ENCODE results near the gene SLC38A3.
A peak's percentile ranks its signal among the peaks of the same experiment; 100 is the strongest.

The SLC38A3 gene

DNA sequence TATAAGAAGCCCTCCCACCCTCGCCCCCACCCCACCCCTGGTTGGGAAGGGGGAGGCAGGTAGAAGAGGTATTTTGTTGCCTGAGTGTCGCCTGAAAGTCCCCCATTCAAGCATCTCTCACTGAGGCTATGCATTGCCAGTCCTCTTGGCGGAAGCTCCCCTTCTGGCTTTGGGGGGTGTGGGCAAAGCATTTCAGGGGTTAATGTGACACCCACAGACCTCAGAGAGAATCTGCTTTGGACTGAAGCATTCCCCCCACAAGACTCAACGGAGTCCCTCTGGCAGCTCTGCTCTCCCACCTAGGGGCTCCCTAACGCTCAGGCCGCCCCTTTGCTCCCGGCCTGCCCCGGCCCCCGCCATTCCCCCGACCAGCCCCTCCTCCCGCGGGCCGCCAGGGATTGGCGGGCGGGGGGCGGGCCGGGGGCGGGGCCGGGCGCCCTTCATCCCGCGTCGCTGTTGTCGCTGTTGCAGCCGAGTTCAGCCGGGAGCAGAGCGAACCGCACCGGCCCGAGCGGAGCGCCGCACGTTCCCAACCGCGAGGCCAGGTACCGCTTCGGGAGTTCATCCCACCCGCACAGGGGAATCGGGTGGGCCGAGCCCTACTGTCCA is at the start of gene SLC38A3:
SLC38A3 (plus strand) TSS at position 468 of the 609 bp plus-strand sequence. CDS start 8,929 bp downstream, outside the sequence.
- no peaks in the 10 kb centered on the region for H3K36me3 Mint-ChIP-seq
- H3K4me1 Mint-ChIP-seq = no peaks in the 10 kb centered on the region
- DNase-seq (ENCODE audit: low spot score in 2 of 2) (no peak), ATAC-seq (peak; percentile 17)
- H3K9me3 Mint-ChIP-seq = no peaks in the 10 kb centered on the region
- no peak within 1 kb of the TSS for H3K27ac Mint-ChIP-seq
- H3K4me3 Mint-ChIP-seq = peak within 1 kb of the TSS; percentile 36

DNA sequence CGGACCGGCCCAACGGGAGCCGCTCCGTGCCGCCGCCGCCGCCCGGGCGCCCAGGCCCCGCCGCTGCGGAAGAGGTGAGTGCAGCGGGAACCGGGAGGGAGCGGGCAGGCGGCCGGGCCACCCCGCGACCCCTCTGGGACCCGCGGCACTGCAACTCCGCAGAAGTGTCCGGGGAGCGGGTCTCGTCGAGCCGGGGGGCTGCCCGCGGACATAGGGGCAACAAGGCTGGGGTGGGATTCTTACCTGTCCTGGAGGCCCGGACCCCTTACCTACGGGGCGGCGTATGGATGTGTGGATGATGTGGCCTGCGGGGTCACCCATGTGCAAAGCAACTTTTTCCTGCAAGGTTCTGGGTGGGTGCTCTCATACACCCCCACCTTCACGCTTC is 49.6 kb upstream of the SLC38A3 start:
- ATAC-seq (no peak), DNase-seq (ENCODE audit: low spot score in 2 of 2) (no peak)
- Mint-ChIP-seq H3K9me3 (no peaks in the 10 kb centered on the region), H3K4me1 (peaks cover 17% of the 10 kb centered on the region), H3K4me3 (peak overlapping the region; percentile 67), H3K36me3 (no peaks in the 10 kb centered on the region), H3K27ac (no peak overlapping the region)

DNA sequence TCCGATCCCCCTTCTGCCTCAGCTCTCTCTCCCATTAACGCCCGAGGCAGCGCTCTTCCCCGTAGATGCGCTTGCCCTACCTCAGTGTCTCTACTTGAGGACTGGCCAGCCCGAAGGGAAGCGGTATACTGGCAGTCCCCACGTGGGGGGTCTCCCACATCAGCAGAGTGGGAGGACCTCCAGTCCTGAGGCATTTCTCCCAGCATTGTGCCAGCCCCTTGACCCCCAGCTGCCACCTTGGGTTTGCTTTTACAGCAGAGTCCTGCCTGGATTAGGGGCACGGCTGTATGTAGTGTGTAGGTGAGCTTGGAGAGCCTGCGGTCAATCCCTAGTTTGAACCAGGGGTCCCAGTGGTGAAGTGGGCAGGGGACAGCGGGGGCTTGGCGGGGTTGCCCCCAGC is 49.2 kb upstream of the SLC38A3 start:
- Mint-ChIP-seq H3K9me3 (no peaks in the 10 kb centered on the region), H3K4me3 (peak overlapping the region; percentile 67), H3K36me3 (no peaks in the 10 kb centered on the region), H3K27ac (no peak overlapping the region), H3K4me1 (peaks cover 17% of the 10 kb centered on the region)
- DNase-seq (ENCODE audit: low spot score in 2 of 2) (no peak), ATAC-seq (no peak)

DNA sequence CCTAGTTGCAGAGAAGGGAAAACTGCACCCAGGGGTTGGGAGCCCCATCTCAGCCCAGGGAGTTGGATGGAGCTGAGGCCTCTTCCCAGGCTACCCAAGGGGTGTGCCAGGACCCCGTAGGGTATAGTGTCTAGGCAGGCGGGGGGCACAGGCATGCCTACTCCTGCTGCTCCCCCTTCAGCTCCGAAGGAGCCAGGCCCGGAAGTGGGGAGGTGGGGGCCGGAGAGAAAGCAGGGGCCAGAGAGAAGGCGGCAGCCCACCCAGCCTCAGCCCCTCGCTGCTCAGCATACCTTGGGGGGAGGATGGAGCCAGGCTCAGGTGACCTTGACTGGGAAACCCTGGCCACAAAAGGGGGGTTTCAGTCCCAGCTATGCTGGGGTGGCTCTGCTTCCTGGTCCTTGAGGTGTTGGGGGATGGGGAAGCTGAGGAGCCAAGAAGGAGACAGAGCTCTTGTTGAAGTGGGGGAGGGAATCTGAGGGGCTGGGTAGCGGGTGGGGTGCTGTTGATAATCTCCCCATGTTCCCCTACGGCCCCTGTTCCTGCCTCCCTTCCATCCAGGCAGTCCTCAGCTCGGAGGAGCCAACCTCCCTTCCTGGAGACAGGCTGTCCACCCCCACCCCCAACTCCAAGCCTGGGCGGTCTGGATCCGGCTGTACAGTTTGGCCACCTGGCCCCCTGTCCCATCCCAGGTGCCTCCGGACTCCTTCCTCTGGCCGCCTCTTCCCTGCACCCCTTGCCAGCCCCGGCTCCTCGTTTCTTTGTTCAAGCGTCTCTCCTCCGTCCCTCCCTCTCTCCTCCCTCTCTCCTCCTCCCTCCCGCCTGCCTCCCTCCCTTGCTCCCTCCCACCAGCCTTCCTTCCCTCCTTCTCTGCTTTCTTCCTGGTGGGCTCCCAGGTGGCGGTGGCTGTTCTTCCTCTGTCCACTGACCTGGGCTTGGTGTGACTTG is 48.2 kb upstream of the SLC38A3 start:
- H3K4me3 Mint-ChIP-seq = no peak overlapping the region
- no peak for ATAC-seq
- no peaks in the 10 kb centered on the region for H3K36me3 Mint-ChIP-seq
- no peaks in the 10 kb centered on the region for H3K9me3 Mint-ChIP-seq
- DNase-seq (ENCODE audit: low spot score in 2 of 2) = no peak
- peaks cover 17% of the 10 kb centered on the region for H3K4me1 Mint-ChIP-seq
- no peak overlapping the region for H3K27ac Mint-ChIP-seq

DNA sequence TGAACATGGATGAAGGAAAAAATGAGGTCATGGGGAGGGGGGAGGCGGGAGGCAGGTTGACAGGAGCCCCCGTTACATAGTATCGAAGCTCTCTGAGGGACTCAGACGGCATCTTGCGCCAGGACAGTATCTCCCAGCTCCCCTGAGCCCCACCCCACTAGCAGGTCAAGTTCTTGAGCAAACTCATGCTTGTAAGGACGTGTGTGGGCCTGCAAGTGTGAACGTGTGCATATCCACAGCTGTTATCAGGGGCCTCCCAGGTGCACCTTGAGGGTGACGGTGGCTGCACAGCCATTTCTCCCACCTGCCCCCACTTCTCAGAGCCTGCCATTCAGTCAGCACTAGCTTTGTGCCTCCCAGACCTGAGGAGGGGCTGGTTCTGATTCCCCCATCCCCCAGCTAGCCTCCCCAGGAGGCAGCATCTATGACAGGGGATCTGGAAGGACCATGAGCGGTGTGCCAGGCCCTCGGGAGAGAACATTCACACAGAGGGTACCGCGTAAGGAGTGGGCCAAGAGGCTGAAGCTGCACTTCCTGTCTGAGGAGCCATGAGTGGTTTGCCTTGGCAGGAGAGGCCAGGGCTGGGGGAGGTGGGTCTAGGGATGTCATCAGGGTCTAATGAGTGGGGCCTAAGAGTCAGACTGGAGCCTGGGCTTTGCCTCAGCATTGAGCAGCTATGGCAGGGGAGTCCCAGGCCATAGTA is 47.1 kb upstream of the SLC38A3 start:
- Mint-ChIP-seq H3K36me3 (no peaks in the 10 kb centered on the region), H3K4me1 (peaks cover 17% of the 10 kb centered on the region), H3K4me3 (no peak overlapping the region), H3K27ac (no peak overlapping the region), H3K9me3 (no peaks in the 10 kb centered on the region)
- ATAC-seq (no peak), DNase-seq (ENCODE audit: low spot score in 2 of 2) (no peak)

DNA sequence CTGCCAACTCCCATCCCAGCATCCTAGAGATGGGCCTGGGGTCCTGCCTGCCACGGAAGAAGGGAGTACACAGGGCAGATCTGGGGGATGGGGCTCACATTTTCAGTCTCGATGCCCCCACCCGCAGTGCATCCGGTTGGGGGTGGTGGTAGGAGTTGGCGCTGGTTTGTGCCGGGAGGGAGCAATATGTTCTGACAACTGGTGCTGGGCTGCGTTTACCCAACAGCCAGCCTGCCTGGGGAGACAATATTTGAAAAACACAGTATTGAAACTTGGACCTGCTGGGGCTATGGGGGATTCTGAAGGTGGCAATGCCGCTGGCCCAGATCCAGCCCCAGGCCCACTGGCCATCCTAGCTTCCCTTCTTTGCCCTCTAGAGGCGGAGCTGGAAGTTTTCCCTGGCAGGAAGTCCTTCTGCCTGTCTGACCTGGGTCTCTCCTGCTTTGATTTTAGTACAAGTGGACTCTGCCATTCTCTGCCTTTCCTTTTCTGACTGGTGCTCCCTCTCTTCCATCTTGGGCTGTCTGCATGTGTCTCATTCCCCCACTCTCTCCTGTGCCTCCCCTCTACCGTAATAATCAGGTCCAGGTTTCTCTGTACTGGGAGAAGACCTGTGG is 46.4 kb upstream of the SLC38A3 start:
- Mint-ChIP-seq H3K27ac (no peak overlapping the region), H3K36me3 (no peaks in the 10 kb centered on the region), H3K4me1 (peaks cover 17% of the 10 kb centered on the region), H3K4me3 (no peak overlapping the region), H3K9me3 (no peaks in the 10 kb centered on the region)
- DNase-seq (ENCODE audit: low spot score in 2 of 2) = no peak
- no peak for ATAC-seq

DNA sequence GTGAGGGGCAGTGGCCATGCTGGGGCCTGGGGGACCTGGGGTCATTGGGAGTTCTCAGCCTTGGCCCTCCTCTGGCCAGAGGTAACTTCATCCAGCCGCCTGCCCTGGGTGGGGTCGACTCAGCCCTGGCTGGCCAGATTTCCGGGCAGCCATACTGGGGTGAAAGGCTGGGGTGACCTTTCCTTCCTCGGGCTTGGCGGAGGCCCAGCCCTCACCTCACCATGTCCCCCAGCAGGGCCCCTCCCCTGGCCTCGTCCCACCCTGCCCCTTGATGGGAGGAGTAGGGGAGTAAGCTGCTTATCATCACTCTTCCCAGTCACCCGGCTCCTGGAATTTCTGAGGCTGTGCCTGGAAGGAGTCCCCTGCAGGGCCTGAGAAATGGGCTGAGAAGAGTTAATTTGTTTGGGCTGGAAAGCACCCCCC is 44.5 kb upstream of the SLC38A3 start:
- Mint-ChIP-seq H3K4me3 (no peak overlapping the region), H3K9me3 (no peaks in the 10 kb centered on the region), H3K4me1 (peaks cover 10% of the 10 kb centered on the region), H3K27ac (no peak overlapping the region), H3K36me3 (no peaks in the 10 kb centered on the region)
- no peak for DNase-seq (ENCODE audit: low spot score in 2 of 2)
- ATAC-seq = no peak

DNA sequence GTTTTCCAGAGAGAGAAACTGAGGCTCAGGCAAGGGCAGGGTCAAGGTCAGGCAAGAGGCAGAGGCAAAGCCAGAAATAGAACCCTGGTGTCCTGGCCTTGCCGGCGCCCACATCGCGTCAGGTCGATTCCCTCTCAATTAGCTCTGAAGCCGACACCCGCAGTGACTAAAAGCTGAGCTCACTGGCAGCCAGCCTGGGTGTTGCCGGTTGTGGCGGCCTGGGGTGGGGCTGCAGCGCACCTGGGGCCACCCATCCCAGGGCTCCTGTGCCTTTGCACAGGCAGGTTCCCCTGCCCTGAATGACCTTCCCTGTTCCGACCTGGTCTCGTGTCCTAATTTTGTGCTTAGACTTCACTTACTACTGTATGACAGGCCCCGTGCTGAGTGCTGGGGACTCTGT is 43.8 kb upstream of the SLC38A3 start:
- no peak for DNase-seq (ENCODE audit: low spot score in 2 of 2)
- ATAC-seq = no peak
- Mint-ChIP-seq H3K9me3 (no peaks in the 10 kb centered on the region), H3K36me3 (no peaks in the 10 kb centered on the region), H3K4me3 (no peak overlapping the region), H3K4me1 (peaks cover 3% of the 10 kb centered on the region), H3K27ac (no peak overlapping the region)

DNA sequence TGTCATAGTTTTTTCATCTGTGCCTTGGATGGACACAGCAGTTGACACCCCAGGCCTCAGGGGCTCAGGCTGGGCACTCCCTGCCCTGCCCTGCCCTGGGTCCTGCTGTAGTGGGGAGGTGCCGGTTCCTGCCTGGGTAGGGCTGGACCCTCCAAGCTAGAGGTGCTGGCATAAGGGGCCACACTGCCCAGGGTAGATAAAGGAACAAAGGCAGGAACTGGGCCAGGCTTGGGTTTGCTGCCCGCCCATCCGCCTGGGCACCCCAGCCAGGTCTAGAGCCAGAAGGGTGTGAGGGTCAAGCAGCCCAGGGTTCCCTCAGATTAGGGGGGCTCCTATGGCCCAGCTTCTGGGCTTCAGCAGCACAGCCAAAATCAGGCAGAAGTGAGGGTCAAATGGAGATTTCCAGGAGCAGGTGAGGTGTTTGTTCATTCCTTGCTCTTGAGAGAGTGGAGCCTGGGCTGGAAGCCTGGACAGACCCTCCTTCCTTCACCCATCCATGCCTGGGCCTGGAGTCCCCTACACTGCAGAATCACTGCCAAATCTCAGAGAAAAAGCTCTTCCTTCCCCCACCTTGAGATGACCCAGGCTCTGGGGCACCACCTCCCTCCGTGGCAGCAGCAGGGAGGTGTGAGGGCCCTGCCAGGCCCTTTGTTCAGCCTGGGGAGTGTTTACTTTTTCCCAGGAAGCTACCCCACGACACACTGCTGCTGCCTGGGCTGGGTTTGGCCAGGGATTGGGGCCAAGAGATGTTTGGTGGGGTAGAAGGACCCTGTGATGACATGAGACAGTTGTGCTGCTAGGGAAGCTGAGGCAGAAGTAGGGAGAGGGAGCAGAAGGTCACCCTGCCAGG is 42.8 kb upstream of the SLC38A3 start:
- H3K36me3 Mint-ChIP-seq = no peaks in the 10 kb centered on the region
- H3K27ac Mint-ChIP-seq = peak overlapping the region; percentile 23
- no peaks in the 10 kb centered on the region for H3K4me1 Mint-ChIP-seq
- H3K4me3 Mint-ChIP-seq = no peak overlapping the region
- no peak for DNase-seq (ENCODE audit: low spot score in 2 of 2)
- H3K9me3 Mint-ChIP-seq = no peaks in the 10 kb centered on the region
- ATAC-seq = no peak

DNA sequence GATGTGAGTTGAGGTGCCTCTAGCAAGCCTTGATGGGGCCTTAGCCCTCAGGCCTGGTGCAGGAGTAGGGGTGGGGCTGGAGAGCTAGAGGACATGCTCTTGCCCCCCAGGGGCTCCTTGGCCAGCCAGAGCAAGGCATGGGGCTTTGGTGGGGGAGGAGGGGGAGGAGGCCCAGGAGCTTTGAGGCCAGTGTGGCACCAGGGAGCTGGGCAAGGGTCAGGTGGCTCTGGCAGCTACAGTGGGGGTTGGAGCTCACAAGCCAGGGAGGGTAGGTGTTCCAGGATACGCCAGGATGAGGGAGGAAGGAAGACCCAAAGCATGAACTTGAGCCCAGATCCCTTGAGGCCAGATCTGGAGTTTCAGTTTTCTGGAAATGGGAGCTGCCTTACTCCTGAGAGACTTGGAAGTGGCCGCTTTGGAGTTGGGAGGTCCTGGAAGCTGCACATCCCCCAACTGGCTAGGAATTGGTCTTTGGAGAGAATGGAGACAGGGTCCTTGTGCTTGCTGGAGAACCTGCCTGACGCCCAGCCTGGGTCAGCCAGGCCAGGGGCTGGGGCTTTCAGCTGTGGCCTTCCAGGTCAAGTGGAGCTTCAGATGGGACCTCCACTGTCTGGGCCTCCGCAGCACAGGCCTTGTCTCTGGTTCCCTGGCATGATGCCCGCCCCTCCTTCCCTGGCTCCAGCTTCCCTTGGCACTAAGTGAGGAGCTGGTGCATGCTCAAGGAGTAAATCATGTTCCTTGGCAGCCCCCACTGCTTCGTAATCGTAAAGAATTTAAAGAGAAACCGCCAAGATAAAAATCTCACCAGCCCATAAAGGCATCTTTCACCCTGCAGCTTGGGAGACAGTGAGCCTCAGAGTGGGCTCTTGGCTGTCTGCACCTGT is 41.3 kb upstream of the SLC38A3 start:
- H3K36me3 Mint-ChIP-seq = no peaks in the 10 kb centered on the region
- no peak overlapping the region for H3K4me3 Mint-ChIP-seq
- H3K4me1 Mint-ChIP-seq = no peaks in the 10 kb centered on the region
- DNase-seq (ENCODE audit: low spot score in 2 of 2) (no peak), ATAC-seq (no peak)
- H3K9me3 Mint-ChIP-seq = no peaks in the 10 kb centered on the region
- no peak overlapping the region for H3K27ac Mint-ChIP-seq

DNA sequence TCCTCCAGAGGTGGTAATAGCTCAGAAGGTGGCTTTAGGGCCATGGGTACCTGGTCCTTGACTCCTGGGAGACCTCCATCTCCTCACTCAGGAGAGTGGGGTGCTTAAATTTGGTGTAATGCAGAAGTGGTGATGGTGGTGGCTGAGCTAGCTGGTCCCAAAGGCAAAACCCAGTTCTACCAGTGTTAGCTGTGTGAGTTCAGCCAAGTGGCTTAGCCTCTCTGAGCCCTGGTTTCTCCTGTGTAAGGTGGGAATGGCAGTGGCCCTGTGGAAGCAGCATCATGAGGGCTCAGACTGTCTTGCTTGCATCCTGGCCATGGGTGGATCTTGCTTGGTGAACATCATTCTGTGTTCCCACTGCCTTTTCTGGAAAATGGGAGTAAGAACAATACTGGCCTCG is 40.6 kb upstream of the SLC38A3 start:
- DNase-seq (ENCODE audit: low spot score in 2 of 2) (no peak), ATAC-seq (no peak)
- Mint-ChIP-seq H3K4me1 (no peaks in the 10 kb centered on the region), H3K36me3 (no peaks in the 10 kb centered on the region), H3K9me3 (no peaks in the 10 kb centered on the region), H3K4me3 (no peak overlapping the region), H3K27ac (peak overlapping the region; percentile 78)

DNA sequence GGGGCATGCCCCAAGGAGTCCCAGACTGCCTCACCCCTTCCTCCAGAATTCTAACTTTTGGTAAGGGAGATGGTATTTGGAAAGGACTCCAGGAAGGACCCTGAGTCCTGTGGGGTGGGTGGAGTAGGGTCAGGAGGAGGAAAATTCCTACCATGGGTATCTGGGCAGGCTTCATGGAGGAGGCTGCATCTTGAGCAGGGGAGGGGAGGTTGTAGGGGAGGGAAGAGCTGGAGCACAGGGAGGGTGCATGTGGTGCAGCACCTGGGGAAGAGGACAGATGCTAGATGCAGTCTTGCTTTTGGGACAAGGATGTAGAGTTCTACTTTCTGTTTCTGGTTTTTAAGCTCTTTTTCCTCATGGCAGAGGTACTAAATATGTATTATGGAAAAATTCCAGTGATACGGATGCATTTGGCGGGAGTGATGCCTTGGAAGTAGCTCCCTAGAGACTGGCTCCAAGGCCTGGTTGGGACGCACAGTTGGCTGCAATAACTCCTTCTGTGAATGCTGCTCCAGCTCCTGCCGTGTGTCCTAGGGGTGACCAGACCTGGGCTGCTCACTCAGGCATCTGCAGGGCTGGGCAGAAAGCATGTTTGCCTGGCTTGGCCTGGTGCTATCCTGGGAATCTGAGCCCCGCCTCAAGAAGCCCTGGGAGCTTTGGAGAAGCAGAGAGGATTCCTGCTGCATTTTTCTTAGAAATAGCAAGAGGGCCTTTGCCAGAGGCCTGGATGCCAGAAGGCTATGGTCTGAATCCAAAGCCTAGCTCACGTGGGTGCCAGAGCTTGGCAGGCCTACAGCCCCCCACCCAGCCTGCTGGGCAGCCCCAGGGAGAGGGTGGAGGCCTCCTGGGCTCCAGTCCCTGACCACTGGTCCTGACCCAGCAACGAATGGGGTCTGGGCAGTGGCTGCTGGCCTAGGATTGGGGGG is 39.8 kb upstream of the SLC38A3 start:
- peak overlapping the region; percentile 78 for H3K27ac Mint-ChIP-seq
- H3K4me3 Mint-ChIP-seq = no peak overlapping the region
- no peaks in the 10 kb centered on the region for H3K4me1 Mint-ChIP-seq
- H3K9me3 Mint-ChIP-seq = no peaks in the 10 kb centered on the region
- ATAC-seq = no peak
- DNase-seq (ENCODE audit: low spot score in 2 of 2) = no peak
- H3K36me3 Mint-ChIP-seq = no peaks in the 10 kb centered on the region

DNA sequence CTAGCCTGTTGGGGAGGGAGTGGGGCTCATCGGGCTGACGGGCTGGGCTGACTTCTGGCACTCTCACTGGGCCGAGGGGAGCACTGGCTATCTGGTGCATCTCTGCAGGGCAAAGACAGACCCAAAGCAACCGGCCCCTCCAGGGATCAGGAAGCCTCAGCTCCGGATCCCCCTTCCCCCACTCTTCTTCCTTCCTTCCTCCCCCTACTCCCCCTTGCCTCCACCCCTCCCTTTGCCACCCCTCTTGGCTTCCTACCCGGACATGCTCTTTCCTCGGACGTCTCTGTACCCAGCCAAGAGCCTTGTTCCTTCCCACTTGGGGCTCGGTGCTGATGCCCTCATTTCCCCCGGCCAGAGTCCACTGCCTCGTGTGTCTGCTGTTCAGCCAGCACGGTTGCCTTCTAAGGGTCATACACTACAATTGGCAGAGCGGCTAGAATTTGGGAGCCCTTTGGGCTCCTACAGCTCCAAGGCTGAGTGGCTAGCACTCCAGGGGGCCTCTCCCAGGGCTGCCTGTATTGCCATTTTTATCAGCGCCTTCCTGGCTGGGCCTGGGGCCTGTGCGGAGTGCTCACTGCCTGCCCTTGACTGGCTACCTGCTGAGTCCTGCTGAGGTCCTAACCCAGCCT is 39.0 kb upstream of the SLC38A3 start:
- Mint-ChIP-seq H3K4me3 (no peak overlapping the region), H3K36me3 (no peaks in the 10 kb centered on the region), H3K4me1 (no peaks in the 10 kb centered on the region), H3K9me3 (no peaks in the 10 kb centered on the region), H3K27ac (no peak overlapping the region)
- DNase-seq (ENCODE audit: low spot score in 2 of 2) (no peak), ATAC-seq (no peak)

Measured in stimulated activated effector memory CD8-positive, alpha-beta T cell treated with anti-CD3 and anti-CD28 coated beads, Interleukin-12 subunit alpha, Interleukin-12 subunit beta, amount 100 ng/mL, for 72 hours (primary cell).